Stomach smooth muscle (tissue), 2 donors: ENCODE results near the gene VCX2.
"Not testable (repeated sequence)": the region's sequence is repeated elsewhere in the genome, so short reads cannot be mapped to it uniquely, and the experiment has no call there.

Experiments used
- H3K27ac ChIP-seq: one replicate; pipeline ENCODE4 v1.7.0; 2013; ENCODE audit warnings: mild to moderate bottlenecking, low read length, inconsistent platforms
- H3K27me3 ChIP-seq, 2 donors: one replicate each; pipeline ENCODE4 v1.7.0; 2013; ENCODE audit warnings: low read length in 2 of 2; ENCODE audit not compliant: insufficient read depth in 2 of 2, control insufficient read depth in 1 of 2
- H3K36me3 ChIP-seq, 2 donors: one replicate each; pipeline ENCODE4 v1.7.0; 2013; ENCODE audit warnings: low read length in 2 of 2; ENCODE audit not compliant: control insufficient read depth in 2 of 2, insufficient read depth in 2 of 2
- H3K4me1 ChIP-seq: one replicate; pipeline ENCODE4 v1.7.0; 2013; ENCODE audit warnings: low read length; ENCODE audit not compliant: control insufficient read depth, insufficient read depth
- H3K4me3 ChIP-seq, 2 donors: one replicate each; pipeline ENCODE4 v1.7.0; 2013; ENCODE audit warnings: low read length in 2 of 2
- H3K9ac ChIP-seq, 2 donors: one replicate each; pipeline ENCODE4 v1.7.0; 2013; ENCODE audit warnings: low read length in 2 of 2, mild to moderate bottlenecking in 1 of 2
- H3K9me3 ChIP-seq, 2 donors: one replicate each; pipeline ENCODE4 v1.7.0; 2013; ENCODE audit warnings: low read length in 2 of 2; ENCODE audit not compliant: control insufficient read depth in 2 of 2
- donor health status: healthy.
- donor health status: Pancreatic carcinoma.

Gene VCX2

DNA sequence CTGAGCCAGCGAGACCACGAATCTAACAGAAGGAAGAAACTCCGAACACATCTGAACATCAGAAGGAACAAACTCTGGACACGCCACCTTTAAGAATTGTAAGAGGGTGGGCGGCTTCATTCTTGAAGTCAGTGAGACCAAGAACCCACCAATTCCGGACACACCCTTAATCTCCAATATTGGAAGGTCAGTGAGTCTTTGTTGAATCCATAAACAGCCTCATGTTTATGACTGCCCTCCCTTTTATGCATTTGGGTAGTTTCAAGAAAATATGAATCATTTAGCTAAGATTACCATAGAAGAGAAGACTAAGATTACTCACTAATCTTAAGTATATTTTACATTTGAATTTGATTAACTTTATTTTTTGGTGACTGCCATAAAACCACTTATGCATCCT lies 48.5 kb downstream of the VCX2 start:
- H3K9me3 ChIP-seq = peaks cover 0 to 3% of the 10 kb centered on the region in 2 donors
- no peaks in the 10 kb centered on the region for H3K27me3 ChIP-seq
- no peak overlapping the region for H3K27ac ChIP-seq
- H3K9ac ChIP-seq = no peak overlapping the region
- H3K4me3 ChIP-seq = no peak overlapping the region
- H3K4me1 ChIP-seq = no peaks in the 10 kb centered on the region
- H3K36me3 ChIP-seq = no peaks in the 10 kb centered on the region

DNA sequence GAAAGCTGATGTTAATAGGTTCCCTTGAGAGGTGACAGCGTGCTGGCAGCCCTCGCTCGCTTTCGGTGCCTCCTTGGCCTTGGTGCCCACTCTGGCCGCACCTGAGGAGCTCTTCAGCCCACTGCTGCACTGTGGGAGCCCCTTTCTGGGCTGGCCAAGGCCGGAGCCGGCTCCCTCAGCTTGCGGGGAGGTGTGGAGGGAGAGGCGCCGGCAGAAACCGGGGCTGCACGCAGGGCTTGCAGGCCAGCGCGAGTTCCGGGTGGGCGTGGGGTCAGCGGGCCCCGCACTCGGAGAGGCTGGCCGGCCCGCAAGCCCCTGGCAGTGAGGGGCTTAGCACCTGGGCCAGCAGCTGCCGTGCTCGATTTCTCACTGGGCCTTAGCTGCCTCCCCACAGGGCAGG lies 49.7 kb downstream of the VCX2 start:
- not testable (repeated sequence) for H3K9me3 ChIP-seq, H3K27ac ChIP-seq, H3K9ac ChIP-seq, H3K36me3 ChIP-seq, H3K4me1 ChIP-seq, H3K4me3 ChIP-seq, H3K27me3 ChIP-seq
